Memory B cell (primary cell): ENCODE results near the gene DLX3.

Source experiments
- ATAC-seq: fragments of 150-1000 bp; cut with Tn5 transposase; 2 replicates; pipeline ENCODE4 v1.10.0; 2021; ENCODE audit warnings: low read depth, mild to moderate bottlenecking, moderate library complexity
- DNase-seq, 2 donors: peaks; one replicate each; pipeline ENCODE4 v3.0.0; 2022; ENCODE audit warnings: low spot score in 2 of 2
- H3K27ac Mint-ChIP-seq: one replicate; pipeline ENCODE4 v1.8.0; 2022; ENCODE audit warnings: mild to moderate bottlenecking, moderate library complexity, mixed read lengths
- H3K27me3 Mint-ChIP-seq: one replicate; pipeline ENCODE4 v1.8.0; 2022; ENCODE audit warnings: mixed read lengths
- H3K36me3 Mint-ChIP-seq: one replicate; pipeline ENCODE4 v1.8.0; 2022; ENCODE audit warnings: mild to moderate bottlenecking, mixed read lengths
- H3K4me1 Mint-ChIP-seq: one replicate; pipeline ENCODE4 v1.8.0; 2022; ENCODE audit warnings: mixed read lengths
- H3K4me3 Mint-ChIP-seq: one replicate; pipeline ENCODE4 v1.8.0; 2022; ENCODE audit warnings: mild to moderate bottlenecking, moderate library complexity, mixed read lengths
- H3K9me3 Mint-ChIP-seq: one replicate; pipeline ENCODE4 v1.8.0; 2022; ENCODE audit warnings: mixed read lengths

DLX3 gene

DNA sequence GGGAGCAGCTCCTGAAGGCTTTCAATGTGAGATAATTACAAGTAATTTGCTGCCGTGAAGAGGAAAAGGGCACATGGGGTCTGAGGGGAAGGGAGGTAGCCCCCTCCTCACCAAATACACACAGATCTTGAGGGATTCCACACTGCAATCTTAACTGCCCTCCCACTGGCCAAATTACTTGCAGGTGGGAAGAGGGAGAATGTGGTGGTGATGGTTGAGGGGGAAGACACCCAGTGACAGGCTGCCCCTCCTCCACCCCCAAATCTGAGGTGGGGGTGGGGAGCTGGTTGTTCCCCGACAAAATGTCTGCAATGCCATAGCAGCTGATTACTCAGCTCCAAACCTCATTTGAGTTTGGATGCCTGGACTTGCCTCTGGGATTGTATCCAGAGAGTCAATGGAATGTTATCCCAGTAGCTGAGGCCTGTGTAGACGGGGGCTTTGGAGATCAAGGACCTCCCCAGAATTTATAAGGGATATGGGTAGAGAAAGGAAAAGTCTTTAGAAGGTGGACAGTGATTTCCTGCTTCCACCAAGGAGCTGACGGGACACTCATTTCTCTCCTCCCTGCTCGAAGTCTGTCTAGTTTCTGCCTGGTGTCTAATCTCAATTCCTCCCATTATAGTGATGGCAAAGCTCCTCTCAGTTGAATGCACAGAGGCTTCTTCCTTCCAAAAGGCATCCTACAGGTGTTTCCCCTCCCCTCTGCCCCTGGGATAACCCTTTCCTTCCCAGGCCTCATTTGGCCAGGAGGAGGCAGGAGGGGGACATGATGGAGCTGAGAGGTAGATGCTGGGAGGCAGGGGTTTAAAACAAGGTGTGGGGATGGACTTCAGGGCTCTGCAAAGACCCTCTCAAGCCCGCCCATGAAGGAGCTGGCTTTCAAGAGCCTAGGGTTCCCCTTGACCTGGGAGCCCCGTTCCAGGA, 17.3 kb downstream of the DLX3 start:
- Mint-ChIP-seq H3K27ac (no peak overlapping the region), H3K4me1 (no peaks in the 10 kb centered on the region), H3K36me3 (no peaks in the 10 kb centered on the region), H3K27me3 (peaks cover 36% of the 10 kb centered on the region), H3K9me3 (no peaks in the 10 kb centered on the region), H3K4me3 (no peak overlapping the region)
- ATAC-seq (no peak), DNase-seq (no peak)

DNA sequence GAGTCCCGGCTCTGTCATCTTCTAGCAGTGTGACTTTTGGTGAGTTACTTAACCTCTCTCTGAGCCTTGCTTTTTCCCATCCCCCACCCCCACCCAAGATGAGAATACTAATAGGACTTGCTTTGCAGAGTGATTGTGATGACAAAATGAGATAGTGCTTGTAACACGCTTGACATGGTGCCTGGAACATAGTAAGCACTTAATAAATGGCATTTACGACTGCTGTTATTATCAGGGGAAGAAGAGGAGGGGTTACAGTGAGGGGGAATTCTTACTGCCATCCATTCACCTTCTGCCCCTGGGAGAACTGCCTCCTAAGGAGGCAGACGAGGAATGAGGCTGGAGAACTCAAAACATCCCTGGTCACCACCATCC, 18.2 kb downstream of the DLX3 start:
- Mint-ChIP-seq H3K4me1 (peaks cover 3% of the 10 kb centered on the region), H3K9me3 (no peaks in the 10 kb centered on the region), H3K4me3 (no peak overlapping the region), H3K27ac (no peak overlapping the region), H3K27me3 (peaks cover 36% of the 10 kb centered on the region), H3K36me3 (no peaks in the 10 kb centered on the region)
- ATAC-seq = no peak
- DNase-seq = no peak

DNA sequence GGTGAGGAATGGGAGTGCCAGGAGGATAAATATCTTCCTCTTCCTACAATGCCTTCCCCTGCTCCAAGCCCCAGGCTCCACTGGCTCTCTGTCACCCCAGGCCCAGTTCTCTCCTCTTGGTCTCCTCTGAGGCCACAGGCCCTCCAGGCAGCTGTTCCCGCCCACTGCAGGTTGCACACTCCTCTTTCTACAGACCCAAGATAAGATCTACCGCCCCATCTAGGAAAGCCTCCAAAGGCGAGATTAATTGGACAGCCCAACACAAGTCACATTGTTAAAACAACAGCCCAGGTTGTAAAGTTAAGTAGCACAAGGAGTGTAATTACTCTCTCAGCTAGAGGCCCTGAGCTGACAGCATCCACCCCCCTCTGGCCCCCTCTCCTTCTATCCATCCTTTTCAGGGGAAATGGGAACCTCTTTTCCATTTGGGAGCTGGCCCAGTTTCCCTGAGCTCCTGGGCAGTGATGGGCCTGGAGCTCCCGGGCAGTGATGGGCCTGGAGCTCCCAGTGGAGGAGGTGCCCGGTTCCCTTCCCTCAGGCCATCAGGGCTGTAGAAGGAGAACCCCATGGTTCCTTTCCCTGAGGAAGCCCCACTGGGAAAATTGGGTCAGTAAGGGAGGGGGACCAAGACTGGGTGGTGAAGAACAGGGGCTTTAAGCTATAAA, 18.7 kb downstream of the DLX3 start:
- Mint-ChIP-seq H3K27me3 (peaks cover 38% of the 10 kb centered on the region), H3K36me3 (no peaks in the 10 kb centered on the region), H3K4me1 (peaks cover 7% of the 10 kb centered on the region), H3K4me3 (no peak overlapping the region), H3K27ac (no peak overlapping the region), H3K9me3 (no peaks in the 10 kb centered on the region)
- ATAC-seq (no peak), DNase-seq (no peak)

DNA sequence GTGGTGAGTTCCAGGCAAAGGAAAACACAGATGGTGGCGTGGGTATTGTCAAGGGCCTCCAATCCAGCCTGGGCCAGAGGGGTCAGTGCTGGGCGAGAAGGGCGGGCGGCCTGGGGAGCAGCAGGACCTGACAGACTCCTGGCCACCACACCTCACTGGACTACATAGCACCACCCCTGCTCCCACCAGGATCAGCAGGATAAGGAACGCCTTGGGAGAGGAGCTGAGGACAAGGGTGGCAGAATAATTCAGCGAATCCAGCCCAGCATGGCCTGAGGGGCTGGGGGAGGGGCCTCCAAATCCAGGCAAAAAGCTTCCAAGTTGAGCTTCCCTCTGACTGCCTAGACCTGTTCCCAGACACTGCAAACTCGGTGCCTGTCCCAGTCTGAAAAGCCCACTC, 19.5 kb downstream of the DLX3 start:
- peaks cover 9% of the 10 kb centered on the region for H3K4me1 Mint-ChIP-seq
- peaks cover 40% of the 10 kb centered on the region for H3K27me3 Mint-ChIP-seq
- no peaks in the 10 kb centered on the region for H3K36me3 Mint-ChIP-seq
- no peak overlapping the region for H3K4me3 Mint-ChIP-seq
- no peaks in the 10 kb centered on the region for H3K9me3 Mint-ChIP-seq
- ATAC-seq (no peak), DNase-seq (no peak)
- no peak overlapping the region for H3K27ac Mint-ChIP-seq

- no peak overlapping the region for H3K4me3 Mint-ChIP-seq
- H3K27me3 Mint-ChIP-seq = peaks cover 35% of the 10 kb centered on the region
- peaks cover 12% of the 10 kb centered on the region for H3K4me1 Mint-ChIP-seq
- H3K36me3 Mint-ChIP-seq = no peaks in the 10 kb centered on the region
- DNase-seq (no peak), ATAC-seq (no peak)
- H3K27ac Mint-ChIP-seq = no peak overlapping the region
- no peaks in the 10 kb centered on the region for H3K9me3 Mint-ChIP-seq
Measured at GRCh38 chr17:49973271-49973615, 21.8 kb downstream of the DLX3 start.

- Mint-ChIP-seq H3K27ac (no peak overlapping the region), H3K36me3 (peaks cover under 1% of the 10 kb centered on the region), H3K4me3 (no peak overlapping the region), H3K4me1 (peaks cover 13% of the 10 kb centered on the region), H3K9me3 (no peaks in the 10 kb centered on the region), H3K27me3 (peaks cover 36% of the 10 kb centered on the region)
- no peak for ATAC-seq
- no peak for DNase-seq
Measured at GRCh38 chr17:49972486-49973270, 22.3 kb downstream of the DLX3 start.

DNA sequence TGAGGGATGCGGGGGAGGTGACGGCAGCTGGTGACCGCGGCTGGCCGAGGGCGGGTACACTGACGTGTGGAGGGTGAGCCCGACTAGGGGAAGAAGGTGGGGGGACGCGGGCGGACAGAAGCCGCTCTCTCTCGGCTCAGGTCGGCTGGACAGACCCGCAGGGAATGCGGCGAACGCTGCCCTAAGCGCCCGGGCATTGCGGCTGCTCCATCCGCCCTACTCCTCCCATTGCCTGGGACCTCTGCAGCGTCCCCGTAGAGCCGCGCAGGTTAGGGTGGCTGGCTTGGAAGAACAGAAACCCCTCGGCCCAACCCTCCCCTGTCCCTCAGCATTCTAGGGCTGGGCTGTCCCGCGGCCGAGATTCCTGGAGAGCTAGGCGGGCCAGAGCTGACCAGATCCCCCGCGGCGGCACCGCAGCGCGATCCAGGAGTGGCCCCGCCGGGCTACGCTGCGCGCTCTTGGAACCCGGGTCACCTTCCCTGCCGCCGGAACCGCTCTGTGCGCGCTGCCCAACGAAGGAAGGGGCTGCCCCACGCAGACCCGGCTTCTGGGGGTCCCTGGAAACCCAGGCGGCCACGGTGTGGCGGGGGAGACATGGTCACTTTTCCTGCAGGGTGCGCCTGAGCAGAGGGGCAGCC, 23.1 kb downstream of the DLX3 start:
- ATAC-seq (no peak), DNase-seq (no peak)
- Mint-ChIP-seq H3K4me3 (no peak overlapping the region), H3K27ac (no peak overlapping the region), H3K9me3 (no peaks in the 10 kb centered on the region), H3K4me1 (peaks cover 15% of the 10 kb centered on the region), H3K36me3 (peaks cover 2% of the 10 kb centered on the region), H3K27me3 (peaks cover 42% of the 10 kb centered on the region)

- H3K27ac Mint-ChIP-seq = peak overlapping the region; percentile 67
- peaks cover 42% of the 10 kb centered on the region for H3K27me3 Mint-ChIP-seq
- H3K4me3 Mint-ChIP-seq = no peak overlapping the region
- ATAC-seq = no peak
- H3K4me1 Mint-ChIP-seq = peaks cover 15% of the 10 kb centered on the region
- no peak for DNase-seq
- peaks cover 2% of the 10 kb centered on the region for H3K36me3 Mint-ChIP-seq
- no peaks in the 10 kb centered on the region for H3K9me3 Mint-ChIP-seq
Measured at GRCh38 chr17:49971199-49971847, 23.7 kb downstream of the DLX3 start.

GRCh38 chr17:49970498-49970897, 24.5 kb downstream of the DLX3 start:
- ATAC-seq = no peak

GRCh38 chr17:49969795-49970389, 25.1 kb downstream of the DLX3 start:
- H3K9me3 Mint-ChIP-seq = no peaks in the 10 kb centered on the region
- DNase-seq (no peak), ATAC-seq (no peak)
- no peak overlapping the region for H3K27ac Mint-ChIP-seq
- peaks cover 44% of the 10 kb centered on the region for H3K27me3 Mint-ChIP-seq
- peak overlapping the region; percentile 88 for H3K4me3 Mint-ChIP-seq
- H3K4me1 Mint-ChIP-seq = peaks cover 21% of the 10 kb centered on the region
- peaks cover 2% of the 10 kb centered on the region for H3K36me3 Mint-ChIP-seq

More at GRCh38 chr17:49970498-49970897, 24.5 kb downstream of the DLX3 start:
- Mint-ChIP-seq H3K27ac (no peak overlapping the region), H3K36me3 (peaks cover 2% of the 10 kb centered on the region), H3K9me3 (no peaks in the 10 kb centered on the region), H3K4me1 (peaks cover 18% of the 10 kb centered on the region), H3K4me3 (peak overlapping the region; percentile 33), H3K27me3 (peaks cover 43% of the 10 kb centered on the region)
- no peak for DNase-seq

DNA sequence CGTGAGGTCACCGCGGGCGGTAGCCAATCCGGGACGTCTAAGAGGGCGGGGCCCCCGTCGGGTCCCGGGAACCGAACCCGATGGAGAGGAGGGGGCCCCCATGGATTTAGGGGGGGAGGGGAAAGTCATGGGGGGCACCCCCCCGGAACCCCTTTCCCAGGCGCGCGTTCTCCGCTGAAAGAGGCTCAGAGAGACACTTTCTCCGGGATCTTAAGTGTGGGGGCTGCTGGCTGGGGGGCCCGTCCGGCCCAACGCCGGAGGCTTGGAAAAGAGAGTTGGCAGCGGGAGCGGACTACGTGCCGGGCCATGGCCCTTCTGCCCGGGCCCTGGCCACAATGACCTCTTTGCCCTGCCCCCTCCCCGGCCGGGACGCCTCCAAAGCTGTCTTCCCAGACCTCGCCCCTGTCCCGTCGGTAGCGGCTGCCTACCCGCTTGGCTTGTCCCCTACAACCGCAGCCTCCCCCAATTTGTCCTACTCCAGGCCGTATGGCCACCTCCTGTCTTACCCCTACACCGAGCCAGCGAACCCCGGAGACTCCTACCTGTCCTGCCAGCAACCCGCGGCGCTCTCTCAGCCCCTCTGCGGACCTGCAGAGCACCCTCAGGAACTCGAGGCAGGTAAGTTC, 25.8 kb downstream of the DLX3 start, which contains the start of gene DLX4:
TSS of gene DLX4 (plus strand) at position 57 of the 626 bp plus-strand sequence. CDS start at position 336, 279 bp downstream.
- no peak for DNase-seq
- no peak for ATAC-seq

GRCh38 chr17:49968405-49969133, 26.5 kb downstream of the DLX3 start:
- DNase-seq = peak; percentile 41 to 52
- Mint-ChIP-seq H3K4me3 (peak overlapping the region; percentile 88), H3K27ac (no peak overlapping the region), H3K4me1 (peaks cover 27% of the 10 kb centered on the region), H3K27me3 (peaks cover 49% of the 10 kb centered on the region), H3K9me3 (peaks cover 1% of the 10 kb centered on the region), H3K36me3 (peaks cover 3% of the 10 kb centered on the region)
- peak; percentile 84 for ATAC-seq

More for the DNA sequence above, 25.8 kb downstream of the DLX3 start, which contains the start of gene DLX4:
- peaks cover 45% of the 10 kb centered on the region for H3K27me3 Mint-ChIP-seq
- H3K9me3 Mint-ChIP-seq = peaks cover under 1% of the 10 kb centered on the region
- no peak within 1 kb of the TSS for H3K27ac Mint-ChIP-seq
- peaks cover 2% of the 10 kb centered on the region for H3K36me3 Mint-ChIP-seq
- H3K4me3 Mint-ChIP-seq = peak within 1 kb of the TSS; percentile 88
- peaks cover 23% of the 10 kb centered on the region for H3K4me1 Mint-ChIP-seq
